ENCODE data around the gene USP24.

DNA sequence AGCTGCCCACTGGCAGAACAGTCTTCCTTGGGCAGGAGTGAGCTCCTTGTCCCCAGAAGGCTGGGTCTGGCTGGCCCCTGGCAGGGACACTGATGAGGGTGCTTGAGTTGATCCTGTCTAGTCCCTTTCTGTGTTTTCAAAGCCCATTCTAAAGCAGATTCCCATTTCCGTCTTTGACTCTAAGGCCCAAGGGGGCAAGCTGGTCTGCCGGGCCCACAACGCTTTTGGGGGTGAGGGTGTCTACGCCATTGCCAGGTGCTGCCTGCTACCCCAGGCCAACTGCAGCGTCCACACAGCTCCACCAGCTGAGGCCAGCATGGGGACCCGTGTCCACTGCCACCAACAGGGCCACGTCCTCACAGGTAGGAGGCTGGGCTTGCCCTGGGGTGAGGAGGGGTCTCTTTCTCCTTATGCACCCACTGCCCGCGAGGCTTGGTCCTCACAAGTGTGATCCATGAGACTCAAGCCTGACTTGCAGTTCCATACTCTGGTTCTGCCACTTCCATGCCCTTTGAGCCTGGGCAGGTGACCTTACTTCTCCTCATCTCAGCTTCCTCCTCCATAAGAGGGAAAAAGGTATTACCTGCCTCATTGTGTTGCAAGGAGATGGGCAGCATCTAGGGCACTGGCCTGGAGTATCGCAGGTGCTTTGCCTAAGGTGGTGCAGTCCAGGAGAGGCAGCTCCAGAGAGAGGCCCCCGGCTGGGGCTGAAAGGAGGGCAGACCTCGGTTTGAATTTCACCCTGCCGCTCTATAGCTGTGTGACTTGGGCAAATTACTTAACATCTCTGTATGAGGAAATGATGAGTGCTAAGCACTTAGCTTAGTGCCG, 155.6 kb downstream of the USP24 start:
- TF ChIP-seq, protein P1, sequence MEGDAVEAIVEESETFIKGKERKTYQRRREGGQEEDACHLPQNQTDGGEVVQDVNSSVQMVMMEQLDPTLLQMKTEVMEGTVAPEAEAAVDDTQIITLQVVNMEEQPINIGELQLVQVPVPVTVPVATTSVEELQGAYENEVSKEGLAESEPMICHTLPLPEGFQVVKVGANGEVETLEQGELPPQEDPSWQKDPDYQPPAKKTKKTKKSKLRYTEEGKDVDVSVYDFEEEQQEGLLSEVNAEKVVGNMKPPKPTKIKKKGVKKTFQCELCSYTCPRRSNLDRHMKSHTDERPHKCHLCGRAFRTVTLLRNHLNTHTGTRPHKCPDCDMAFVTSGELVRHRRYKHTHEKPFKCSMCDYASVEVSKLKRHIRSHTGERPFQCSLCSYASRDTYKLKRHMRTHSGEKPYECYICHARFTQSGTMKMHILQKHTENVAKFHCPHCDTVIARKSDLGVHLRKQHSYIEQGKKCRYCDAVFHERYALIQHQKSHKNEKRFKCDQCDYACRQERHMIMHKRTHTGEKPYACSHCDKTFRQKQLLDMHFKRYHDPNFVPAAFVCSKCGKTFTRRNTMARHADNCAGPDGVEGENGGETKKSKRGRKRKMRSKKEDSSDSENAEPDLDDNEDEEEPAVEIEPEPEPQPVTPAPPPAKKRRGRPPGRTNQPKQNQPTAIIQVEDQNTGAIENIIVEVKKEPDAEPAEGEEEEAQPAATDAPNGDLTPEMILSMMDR (optimal IDR thresholded peaks at IDR 0.05 in 1 of 3, IDR thresholded peaks at IDR 0.05 in 1 of 3, conservative IDR thresholded peaks at IDR 0.05 in 1 of 3; ENCODE audit: extremely low read depth in 1 of 3, insufficient read depth in 2 of 3, low read length in 3 of 3): no peak
- no peak for TF ChIP-seq EZH2 (IDR thresholded peaks at IDR 0.05; ENCODE audit: low read length)

Data from keratinocyte (primary cell).